KMS-11 (cell line): Measurements from ENCODE around the gene CRABP1.

Experiments
- H2AFZ ChIP-seq: fragments of 200-600 bp; sonication (generic); 2 replicates; pipeline ENCODE4 v1.6.1; 2016; ENCODE audit warnings: antibody characterized with exemption, mixed run types, low read depth
- H3K27ac ChIP-seq: fragments of 200-600 bp; sonication (generic); 2 replicates; pipeline ENCODE4 v1.6.1; 2016; ENCODE audit warnings: mild to moderate bottlenecking, mixed run types
- H3K27me3 ChIP-seq: fragments of 200-600 bp; sonication (generic); 2 replicates; pipeline ENCODE4 v1.6.1; 2017; ENCODE audit warnings: mild to moderate bottlenecking, low read depth, mixed run types, moderate library complexity; ENCODE audit not compliant: insufficient read depth
- H3K36me3 ChIP-seq: fragments of 200-600 bp; sonication (generic); 2 replicates; pipeline ENCODE4 v1.6.1; 2017; ENCODE audit warnings: mild to moderate bottlenecking, mixed run types; ENCODE audit not compliant: insufficient read depth
- H3K4me1 ChIP-seq: fragments of 200-600 bp; sonication (generic); 2 replicates; pipeline ENCODE4 v1.6.1; 2016; ENCODE audit warnings: mild to moderate bottlenecking, low read depth, mixed run types; ENCODE audit not compliant: poor library complexity, severe bottlenecking
- H3K4me2 ChIP-seq: fragments of 200-600 bp; sonication (generic); 2 replicates; pipeline ENCODE4 v1.7.0; 2016; ENCODE audit warnings: mild to moderate bottlenecking, mixed run types
- H3K4me3 ChIP-seq: fragments of 200-600 bp; sonication (generic); IDR thresholded peaks from 2 replicates; pipeline ENCODE4 v1.6.1; 2017; ENCODE audit warnings: low read depth, low read length, mixed read lengths; ENCODE audit not compliant: insufficient read depth
- H3K79me2 ChIP-seq: fragments of 200-600 bp; sonication (generic); 2 replicates; pipeline ENCODE4 v1.6.1; 2016; ENCODE audit warnings: low read depth, mixed run types; ENCODE audit not compliant: insufficient read depth
- H3K9ac ChIP-seq: fragments of 200-600 bp; sonication (generic); 2 replicates; pipeline ENCODE4 v1.6.1; 2016; ENCODE audit warnings: mild to moderate bottlenecking, mixed run types
- H4K20me1 ChIP-seq: fragments of 200-600 bp; sonication (generic); 2 replicates; pipeline ENCODE4 v1.6.1; 2016; ENCODE audit warnings: mild to moderate bottlenecking, mixed run types; ENCODE audit not compliant: insufficient read depth
- CTCF ChIP-seq: fragments of 200-600 bp; sonication (generic); conservative IDR thresholded peaks from 2 replicates; pipeline ENCODE4 v1.6.1; 2017; ENCODE audit warnings: low read depth, mild to moderate bottlenecking, antibody characterized with exemption, low read length, moderate library complexity, mixed read lengths

Gene CRABP1

GRCh38 chr15:78351539-78351938 is 11.4 kb downstream of the CRABP1 start:
- no peaks in the 10 kb centered on the region for H4K20me1 ChIP-seq
- H3K4me3 ChIP-seq: no peak overlapping the region
- no peaks in the 10 kb centered on the region for H3K27me3 ChIP-seq
- no peak overlapping the region for H3K4me2 ChIP-seq
- H3K9ac ChIP-seq: no peak overlapping the region
- no peak overlapping the region for H2AFZ ChIP-seq
- no peak overlapping the region for H3K27ac ChIP-seq
- H3K79me2 ChIP-seq: no peaks in the 10 kb centered on the region
- H3K4me1 ChIP-seq: no peaks in the 10 kb centered on the region
- no peaks in the 10 kb centered on the region for H3K36me3 ChIP-seq
- no peak for TF ChIP-seq CTCF

GRCh38 chr15:78353093-78353492 is 12.9 kb downstream of the CRABP1 start:
- no peak for TF ChIP-seq CTCF
- Histone ChIP-seq H4K20me1 (no peaks in the 10 kb centered on the region), H3K79me2 (no peaks in the 10 kb centered on the region), H3K27ac (no peak overlapping the region), H3K27me3 (no peaks in the 10 kb centered on the region), H3K9ac (no peak overlapping the region), H3K4me1 (no peaks in the 10 kb centered on the region), H3K4me3 (no peak overlapping the region), H3K36me3 (no peaks in the 10 kb centered on the region), H3K4me2 (no peak overlapping the region), H2AFZ (no peak overlapping the region)

GRCh38 chr15:78355177-78355576 is 15.0 kb downstream of the CRABP1 start:
- Histone ChIP-seq H2AFZ (no peak overlapping the region), H3K27ac (no peak overlapping the region), H3K79me2 (no peaks in the 10 kb centered on the region), H3K27me3 (no peaks in the 10 kb centered on the region), H3K4me2 (no peak overlapping the region), H3K9ac (no peak overlapping the region), H3K36me3 (no peaks in the 10 kb centered on the region), H3K4me3 (no peak overlapping the region), H3K4me1 (no peaks in the 10 kb centered on the region), H4K20me1 (no peaks in the 10 kb centered on the region)
- TF ChIP-seq CTCF: no peak

- TF ChIP-seq CTCF: no peak
- Histone ChIP-seq H4K20me1 (no peaks in the 10 kb centered on the region), H3K27me3 (no peaks in the 10 kb centered on the region), H2AFZ (no peak overlapping the region), H3K36me3 (no peaks in the 10 kb centered on the region), H3K27ac (no peak overlapping the region), H3K79me2 (no peaks in the 10 kb centered on the region), H3K4me1 (no peaks in the 10 kb centered on the region), H3K4me3 (no peak overlapping the region), H3K9ac (no peak overlapping the region), H3K4me2 (no peak overlapping the region)
Observed at GRCh38 chr15:78358102-78358870, 18.1 kb downstream of the CRABP1 start.
